ENCODE results near the gene DCST1. TPM values are rescaled to one million over a fixed set of nuclear protein-coding genes. Genes with fewer than 3 reads are reported as not detected.

DCST1 gene
- polyA plus RNA-seq, 1 experiment = not detected

GRCh38 chr1:155042789-155043188, 9.2 kb downstream of the DCST1 start:
- POLR2A ChIA-PET = no interaction called here
- Histone ChIP-seq H3K9me3 (ENCODE audit: control insufficient read depth, insufficient read depth, low read length) (no peaks in the 10 kb centered on the region), H3K4me3 (ENCODE audit: low read depth, low read length) (no peak overlapping the region), H3K27ac (ENCODE audit: low read depth, low read length) (no peak overlapping the region), H3K27me3 (ENCODE audit: control insufficient read depth, insufficient read depth, low read length) (peaks cover 17% of the 10 kb centered on the region)
- CTCF ChIA-PET = interaction anchor here (3.6 to 4.6 kb wide), 3 partner anchors 19 to 42 kb away, joined by 29 to 32 read pairs (median 31); partner anchors contain the start of gene EFNA4
- no peak for DNase-seq (ENCODE audit: low read depth, low spot score)
- TF ChIP-seq CTCF (IDR thresholded peaks at IDR 0.05; ENCODE audit: low read depth, low read length) = no peak

- no peak for TF ChIP-seq CTCF (IDR thresholded peaks at IDR 0.05; ENCODE audit: low read depth, low read length)
- no peak overlapping the region for H3K4me3 ChIP-seq (ENCODE audit: low read depth, low read length)
- POLR2A ChIA-PET = interaction anchor here (0.6 kb wide), 1 partner anchor 580 kb away, joined by 3 read pairs; no protein-coding TSS in a partner anchor
- peaks cover 17% of the 10 kb centered on the region for H3K27me3 ChIP-seq (ENCODE audit: control insufficient read depth, insufficient read depth, low read length)
- no peaks in the 10 kb centered on the region for H3K9me3 ChIP-seq (ENCODE audit: control insufficient read depth, insufficient read depth, low read length)
- H3K27ac ChIP-seq (ENCODE audit: low read depth, low read length) = no peak overlapping the region
- CTCF ChIA-PET = interaction anchor here (0.9 to 3.7 kb wide), 10 partner anchors 8 to 129 kb away, joined by 3 to 31 read pairs (median 6); partner anchors contain the start of genes EFNA4, FLAD1 and KRTCAP2
- DNase-seq (ENCODE audit: low read depth, low spot score) = no peak
These were observed 9.7 kb downstream of the DCST1 start for GRCh38 chr1:155043301-155043702.

- no peak for TF ChIP-seq CTCF (IDR thresholded peaks at IDR 0.05; ENCODE audit: low read depth, low read length)
- Histone ChIP-seq H3K4me3 (ENCODE audit: low read depth, low read length) (no peak overlapping the region), H3K27me3 (ENCODE audit: control insufficient read depth, insufficient read depth, low read length) (peaks cover 13% of the 10 kb centered on the region), H3K27ac (ENCODE audit: low read depth, low read length) (no peak overlapping the region), H3K9me3 (ENCODE audit: control insufficient read depth, insufficient read depth, low read length) (no peaks in the 10 kb centered on the region)
- no peak for DNase-seq (ENCODE audit: low read depth, low spot score)
- CTCF ChIA-PET = interaction anchor here (0.7 to 3.7 kb wide), 15 partner anchors 9 to 423 kb away, joined by 3 to 31 read pairs (median 6); partner anchors contain the start of genes EFNA4, FLAD1 and KRTCAP2
- POLR2A ChIA-PET = interaction anchor here (0.6 to 1.5 kb wide), 2 partner anchors 41 to 581 kb away, joined by 3 to 5 read pairs; no protein-coding TSS in a partner anchor
These were observed 10.2 kb downstream of the DCST1 start for GRCh38 chr1:155043793-155044192.

- no peak for TF ChIP-seq CTCF (IDR thresholded peaks at IDR 0.05; ENCODE audit: low read depth, low read length)
- ChIA-PET POLR2A (interaction anchor here (1.5 kb wide), 1 partner anchor 40 kb away, joined by 5 read pairs; no protein-coding TSS in a partner anchor), CTCF (interaction anchor here (0.6 to 3.7 kb wide), 22 partner anchors 9 to 1732 kb away, joined by 3 to 31 read pairs (median 5); partner anchors contain the start of genes EFNA4, FLAD1, PBXIP1 and ZBTB7B)
- Histone ChIP-seq H3K27me3 (ENCODE audit: control insufficient read depth, insufficient read depth, low read length) (peaks cover 11% of the 10 kb centered on the region), H3K4me3 (ENCODE audit: low read depth, low read length) (no peak overlapping the region), H3K27ac (ENCODE audit: low read depth, low read length) (no peak overlapping the region), H3K9me3 (ENCODE audit: control insufficient read depth, insufficient read depth, low read length) (no peaks in the 10 kb centered on the region)
- no peak for DNase-seq (ENCODE audit: low read depth, low spot score)
These were observed 10.7 kb downstream of the DCST1 start for GRCh38 chr1:155044365-155044764.
